GM12878 (cell line): Measurements from ENCODE around the gene IDI2.

Experiments used
- BCL11A ChIP-seq: IDR thresholded peaks from 2 replicates; pipeline ENCODE4 v1.6.1; 2011; ENCODE audit warnings: low read depth, low read length
- CBX5 ChIP-seq: sonication (generic); IDR thresholded peaks from 2 replicates; pipeline ENCODE4 v1.6.1; 2016; ENCODE audit warnings: low read depth, moderate library complexity, mild to moderate bottlenecking, inconsistent platforms
- CTCF ChIP-seq, 3 experiments: IDR thresholded peaks in 2 of 3; conservative IDR thresholded peaks in 1 of 3; 2 replicates each; pipeline ENCODE4 v1.5.1; 2011; ENCODE audit warnings: low read depth in 3 of 3, low read length in 3 of 3, mild to moderate bottlenecking in 3 of 3, control low read depth in 2 of 3, moderate library complexity in 2 of 3, inconsistent platforms in 1 of 3, mixed read lengths in 1 of 3; ENCODE audit not compliant: control insufficient read depth in 2 of 3, insufficient read depth in 1 of 3; ENCODE audit errors: extremely low read depth in 1 of 3
- EP300 ChIP-seq, 2 experiments: fragments of 150-350 bp in 1 of 2; IDR thresholded peaks; 2 replicates each; pipeline ENCODE4 v1.6.1; 2011 to 2012; ENCODE audit warnings: low read depth in 2 of 2, low read length in 2 of 2, borderline replicate concordance in 1 of 2, improper control_type of control experiment in 1 of 2, inconsistent platforms in 1 of 2; ENCODE audit not compliant: control insufficient read depth in 1 of 2
- EZH2 ChIP-seq: IDR thresholded peaks from 2 replicates; pipeline ENCODE4 v1.6.1; 2012; ENCODE audit warnings: low read depth, mild to moderate bottlenecking, control low read depth, inconsistent platforms, low read length, borderline replicate concordance; ENCODE audit not compliant: control insufficient read depth
- JUND ChIP-seq: IDR thresholded peaks from 2 replicates; pipeline ENCODE4 v1.6.1; 2012; ENCODE audit warnings: low read depth, mild to moderate bottlenecking, low read length, improper control_type of control experiment, moderate library complexity
- MAX ChIP-seq: IDR thresholded peaks from 2 replicates; pipeline ENCODE4 v1.6.1; 2012; ENCODE audit warnings: low read depth, low read length, improper control_type of control experiment
- REST ChIP-seq: IDR thresholded peaks from 2 replicates; pipeline ENCODE4 v1.6.1; 2012; ENCODE audit warnings: mild to moderate bottlenecking, low read depth, low read length
- ZBED1 ChIP-seq: IDR thresholded peaks from 2 replicates; pipeline ENCODE4 v1.6.1; 2016; ENCODE audit warnings: borderline replicate concordance

- TF ChIP-seq CTCF (IDR thresholded peaks at IDR 0.05 in 2 of 3, conservative IDR thresholded peaks at IDR 0.05 in 1 of 3; ENCODE audit: control insufficient read depth in 2 of 3, extremely low read depth in 1 of 3, insufficient read depth in 1 of 3, low read depth in 3 of 3, low read length in 3 of 3) = no peak
- no peak for TF ChIP-seq MAX
- TF ChIP-seq EZH2 = no peak
- no peak for TF ChIP-seq BCL11A
- no peak for TF ChIP-seq REST
- no peak for TF ChIP-seq JUND
- no peak for TF ChIP-seq EP300 (IDR thresholded peaks at IDR 0.05; ENCODE audit: borderline replicate concordance in 1 of 2, control insufficient read depth in 1 of 2, low read depth in 2 of 2, low read length in 2 of 2)
- TF ChIP-seq CBX5 = no peak
- TF ChIP-seq ZBED1 = no peak
Measured at GRCh38 chr10:983401-983800, 42.3 kb downstream of the IDI2 start.
